Hepatocyte (in vitro differentiated cells): Measurements from ENCODE around the gene KCNK1. TPM values are rescaled to one million over a fixed set of nuclear protein-coding genes. Genes with fewer than 3 reads are reported as not detected.

Experiments
- DNase-seq: peaks from one replicate; pipeline ENCODE4 v3.0.0-alpha.2; 2016; ENCODE audit warnings: low spot score
- H2AFZ ChIP-seq: fragments of 200-600 bp; sonication (generic); 2 replicates; pipeline ENCODE4 v1.6.0; 2016; ENCODE audit warnings: antibody characterized with exemption, mild to moderate bottlenecking
- H3K27ac ChIP-seq: fragments of 200-600 bp; sonication (generic); 2 replicates; pipeline ENCODE4 v1.5.1; 2016; ENCODE audit warnings: mild to moderate bottlenecking
- H3K27me3 ChIP-seq: fragments of 200-600 bp; sonication (generic); 2 replicates; pipeline ENCODE4 v1.6.1; 2016
- H3K36me3 ChIP-seq: fragments of 200-600 bp; sonication (generic); replicated peaks from 2 replicates; pipeline ENCODE4 v1.5.1; 2016; ENCODE audit warnings: low read depth; ENCODE audit not compliant: insufficient read depth
- H3K4me1 ChIP-seq: fragments of 200-600 bp; sonication (generic); 2 replicates; pipeline ENCODE4 v1.5.1; 2016; ENCODE audit warnings: mild to moderate bottlenecking, moderate library complexity; ENCODE audit not compliant: insufficient read depth
- H3K4me2 ChIP-seq: fragments of 200-600 bp; sonication (generic); 2 replicates; pipeline ENCODE4 v1.6.0; 2016
- H3K4me3 ChIP-seq: fragments of 200-600 bp; sonication (generic); 2 replicates; pipeline ENCODE4 v1.5.1; 2016; ENCODE audit warnings: mild to moderate bottlenecking
- H3K79me2 ChIP-seq: fragments of 200-600 bp; sonication (generic); 2 replicates; pipeline ENCODE4 v1.6.0; 2017; ENCODE audit warnings: mild to moderate bottlenecking
- H3K9me2 ChIP-seq: fragments of 200-600 bp; sonication (generic); replicated peaks from 2 replicates; pipeline ENCODE4 v1.6.0; 2017; ENCODE audit warnings: mild to moderate bottlenecking; ENCODE audit not compliant: insufficient read depth
- H3K9me3 ChIP-seq: fragments of 200-600 bp; sonication (generic); 2 replicates; pipeline ENCODE4 v1.5.1; 2016; ENCODE audit warnings: low read depth, mild to moderate bottlenecking
- H4K20me1 ChIP-seq: fragments of 200-600 bp; sonication (generic); 2 replicates; pipeline ENCODE4 v1.6.0; 2016; ENCODE audit warnings: mild to moderate bottlenecking; ENCODE audit not compliant: insufficient read depth, poor library complexity, severe bottlenecking
- EZH2 ChIP-seq: fragments of 200-600 bp; sonication (generic); IDR thresholded peaks from 2 replicates; pipeline ENCODE4 v1.6.1; 2016; ENCODE audit warnings: antibody characterized with exemption, mild to moderate bottlenecking, borderline replicate concordance
- EZH2phosphoT487 ChIP-seq: fragments of 200-600 bp; sonication (generic); IDR thresholded peaks from one replicate; pipeline ENCODE4 v1.6.1; 2018; ENCODE audit warnings: antibody characterized with exemption, mild to moderate bottlenecking, low read depth, moderate library complexity; ENCODE audit not compliant: unreplicated experiment, severe bottlenecking
- WGBS: methylation state at CpG from one replicate; pipeline ENCODE4 v1.1.6; 2016; ENCODE audit warnings: low lambda C conversion rate; ENCODE audit errors: missing lambda C conversion rate; 5-methylcytosine and 5-hydroxymethylcytosine counted together
- polyA plus RNA-seq: library from polyadenylated mRNA; unstranded; fragments of >200 nt; fragmentation: Nextera tagmentation; extraction: Ambion mirVana; gene quantifications from 2 replicates; pipeline ENCODE4 v1.2.1, GENCODE V29; 2016
- total RNA-seq: library from RNA; depleted of rRNA; stranded (reverse); fragments of >200 nt; gene quantifications from 2 replicates; pipeline ENCODE4 v1.2.3, GENCODE V29; 2014
- TF ChIP-seq, protein P1 (sequence below): fragments of 200-600 bp; sonication (generic); IDR thresholded peaks from 2 replicates; pipeline ENCODE4 v1.5.1; 2016; ENCODE audit warnings: antibody characterized with exemption, mild to moderate bottlenecking; ENCODE audit not compliant: poor library complexity

The KCNK1 gene
- total and polyA plus RNA-seq, 2 experiments from 2014 or later = 21.4 to 25.9 TPM

DNA sequence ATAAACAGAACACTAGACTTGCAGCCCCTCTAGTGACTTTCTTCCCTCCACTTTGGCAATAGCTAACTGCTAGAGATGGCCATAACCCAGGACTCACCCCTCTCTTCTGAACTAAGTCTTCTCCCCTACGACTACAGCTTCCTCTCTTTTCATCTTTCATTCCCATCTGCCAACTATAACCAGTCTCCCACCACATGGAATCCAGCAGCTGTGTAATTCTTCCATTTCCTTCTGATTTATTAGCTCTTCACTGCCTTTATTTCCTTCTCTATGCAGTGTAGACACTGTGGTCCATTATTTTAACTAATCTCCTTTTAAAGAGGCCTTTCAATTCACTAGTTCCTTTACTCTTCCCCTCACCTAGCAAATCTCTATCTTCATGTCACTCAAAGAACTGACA, 13.4 kb upstream of the KCNK1 start:
- no peaks in the 10 kb centered on the region for H3K36me3 ChIP-seq
- H3K9me3 ChIP-seq = no peaks in the 10 kb centered on the region
- H4K20me1 ChIP-seq = no peaks in the 10 kb centered on the region
- H3K4me3 ChIP-seq = no peak overlapping the region
- DNase-seq = no peak
- TF ChIP-seq, protein P1, sequence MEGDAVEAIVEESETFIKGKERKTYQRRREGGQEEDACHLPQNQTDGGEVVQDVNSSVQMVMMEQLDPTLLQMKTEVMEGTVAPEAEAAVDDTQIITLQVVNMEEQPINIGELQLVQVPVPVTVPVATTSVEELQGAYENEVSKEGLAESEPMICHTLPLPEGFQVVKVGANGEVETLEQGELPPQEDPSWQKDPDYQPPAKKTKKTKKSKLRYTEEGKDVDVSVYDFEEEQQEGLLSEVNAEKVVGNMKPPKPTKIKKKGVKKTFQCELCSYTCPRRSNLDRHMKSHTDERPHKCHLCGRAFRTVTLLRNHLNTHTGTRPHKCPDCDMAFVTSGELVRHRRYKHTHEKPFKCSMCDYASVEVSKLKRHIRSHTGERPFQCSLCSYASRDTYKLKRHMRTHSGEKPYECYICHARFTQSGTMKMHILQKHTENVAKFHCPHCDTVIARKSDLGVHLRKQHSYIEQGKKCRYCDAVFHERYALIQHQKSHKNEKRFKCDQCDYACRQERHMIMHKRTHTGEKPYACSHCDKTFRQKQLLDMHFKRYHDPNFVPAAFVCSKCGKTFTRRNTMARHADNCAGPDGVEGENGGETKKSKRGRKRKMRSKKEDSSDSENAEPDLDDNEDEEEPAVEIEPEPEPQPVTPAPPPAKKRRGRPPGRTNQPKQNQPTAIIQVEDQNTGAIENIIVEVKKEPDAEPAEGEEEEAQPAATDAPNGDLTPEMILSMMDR = no peak
- TF ChIP-seq EZH2phosphoT487 = no peak
- TF ChIP-seq EZH2 = no peak
- H3K4me2 ChIP-seq = no peak overlapping the region
- H3K79me2 ChIP-seq = no peaks in the 10 kb centered on the region
- 75% methylated on average over 1 of the region's 1 CpG for WGBS
- no peaks in the 10 kb centered on the region for H3K9me2 ChIP-seq
- no peak overlapping the region for H3K27ac ChIP-seq
- H3K4me1 ChIP-seq = no peaks in the 10 kb centered on the region
- H2AFZ ChIP-seq = no peak overlapping the region
- no peaks in the 10 kb centered on the region for H3K27me3 ChIP-seq

DNA sequence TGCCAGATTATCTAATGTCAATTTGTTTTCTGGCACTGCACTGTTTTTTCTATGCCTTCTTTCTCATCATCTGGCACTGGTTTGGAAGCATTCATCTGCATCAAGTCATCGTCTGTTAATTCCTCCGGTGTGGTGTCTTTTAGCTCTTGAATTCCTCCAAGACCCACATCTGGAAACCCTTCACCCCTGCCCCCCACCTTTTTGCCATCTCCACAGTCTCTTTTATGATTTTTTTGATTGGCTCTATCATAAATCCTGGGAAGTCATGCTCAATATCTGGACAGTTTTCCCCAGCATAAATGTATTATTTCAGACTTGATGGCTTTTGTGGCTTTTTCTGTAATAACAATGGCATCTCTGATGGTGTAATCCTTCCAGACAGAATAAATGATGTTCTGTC, 10.4 kb upstream of the KCNK1 start:
- no peaks in the 10 kb centered on the region for H3K9me3 ChIP-seq
- no peaks in the 10 kb centered on the region for H3K4me1 ChIP-seq
- H4K20me1 ChIP-seq = no peaks in the 10 kb centered on the region
- no peaks in the 10 kb centered on the region for H3K9me2 ChIP-seq
- no peak overlapping the region for H2AFZ ChIP-seq
- no peak for DNase-seq
- H3K4me3 ChIP-seq = no peak overlapping the region
- no peaks in the 10 kb centered on the region for H3K36me3 ChIP-seq
- no peak overlapping the region for H3K27ac ChIP-seq
- no peaks in the 10 kb centered on the region for H3K27me3 ChIP-seq
- 66% methylated on average over 2 of the region's 2 CpGs for WGBS
- TF ChIP-seq EZH2 (no peak), EZH2phosphoT487 (no peak)
- TF ChIP-seq, protein P1 = no peak
- H3K4me2 ChIP-seq = no peak overlapping the region
- H3K79me2 ChIP-seq = no peaks in the 10 kb centered on the region

DNA sequence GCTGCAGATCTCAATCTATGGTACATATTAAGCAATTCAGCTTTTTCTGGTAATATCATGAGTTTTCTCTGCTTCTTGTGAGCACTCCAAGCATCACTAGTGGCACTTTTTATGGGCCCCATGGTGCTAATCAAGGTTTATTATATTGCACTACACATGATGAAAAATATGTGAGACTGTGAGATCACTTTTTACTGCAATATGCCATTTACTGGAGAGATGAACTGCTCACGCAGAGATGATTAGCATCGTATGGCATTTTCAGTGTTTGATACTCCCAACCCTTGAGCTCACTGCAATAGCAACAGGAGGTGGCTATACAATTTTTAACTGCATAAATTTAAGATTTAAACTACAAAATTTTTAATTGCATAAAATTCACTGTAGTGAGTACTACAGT, 8.7 kb upstream of the KCNK1 start:
- WGBS = 89% methylated on average over 2 of the region's 2 CpGs
- Histone ChIP-seq H3K9me3 (no peaks in the 10 kb centered on the region), H3K9me2 (no peaks in the 10 kb centered on the region), H3K27me3 (no peaks in the 10 kb centered on the region), H3K4me2 (no peak overlapping the region), H2AFZ (no peak overlapping the region), H3K79me2 (no peaks in the 10 kb centered on the region), H3K4me3 (no peak overlapping the region), H4K20me1 (no peaks in the 10 kb centered on the region), H3K27ac (no peak overlapping the region), H3K4me1 (no peaks in the 10 kb centered on the region), H3K36me3 (no peaks in the 10 kb centered on the region)
- DNase-seq = no peak
- no peak for TF ChIP-seq EZH2phosphoT487

DNA sequence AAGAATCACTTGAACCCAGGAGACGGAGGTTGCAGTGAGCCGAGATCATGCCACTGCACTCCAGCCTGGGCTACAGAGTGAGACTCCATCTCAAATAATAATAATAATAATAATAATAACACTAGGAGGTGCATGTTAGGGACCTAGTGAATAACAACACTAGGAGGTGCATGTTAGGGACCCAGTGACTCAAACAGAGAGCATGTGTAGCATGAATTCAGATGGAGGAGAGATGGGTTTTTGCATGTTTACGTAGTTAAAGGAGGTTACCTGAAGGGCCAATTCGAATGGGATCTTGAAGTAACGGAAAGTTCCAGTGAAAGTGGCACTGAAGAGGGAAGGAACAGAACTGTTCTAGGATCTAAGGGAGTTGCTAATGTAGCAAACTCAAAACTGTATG, 7.1 kb upstream of the KCNK1 start:
- no peaks in the 10 kb centered on the region for H3K9me2 ChIP-seq
- H3K79me2 ChIP-seq = no peaks in the 10 kb centered on the region
- no peak overlapping the region for H3K27ac ChIP-seq
- WGBS = 92% methylated on average over 5 of the region's 5 CpGs
- peaks cover 3% of the 10 kb centered on the region for H3K4me1 ChIP-seq
- DNase-seq = no peak
- TF ChIP-seq, protein P1 = no peak
- no peak for TF ChIP-seq EZH2
- no peak for TF ChIP-seq EZH2phosphoT487
- no peak overlapping the region for H3K4me2 ChIP-seq
- H4K20me1 ChIP-seq = no peaks in the 10 kb centered on the region
- no peaks in the 10 kb centered on the region for H3K27me3 ChIP-seq
- no peaks in the 10 kb centered on the region for H3K9me3 ChIP-seq
- H3K4me3 ChIP-seq = no peak overlapping the region
- H3K36me3 ChIP-seq = no peaks in the 10 kb centered on the region
- H2AFZ ChIP-seq = no peak overlapping the region
